Hematopoietic multipotent progenitor cell treated with erythropoietin and hydrocortisone succinate and interleukin-3 and kit ligand, for 17 days (in vitro differentiated cells): ENCODE results near the gene IQSEC2.
A peak's percentile ranks its signal among the peaks of the same experiment; 100 is the strongest.

Experiments
- DNase-seq: peaks from one replicate; pipeline ENCODE4 v3.0.0-alpha.2; 2015; ENCODE audit warnings: low spot score

Gene IQSEC2

DNA sequence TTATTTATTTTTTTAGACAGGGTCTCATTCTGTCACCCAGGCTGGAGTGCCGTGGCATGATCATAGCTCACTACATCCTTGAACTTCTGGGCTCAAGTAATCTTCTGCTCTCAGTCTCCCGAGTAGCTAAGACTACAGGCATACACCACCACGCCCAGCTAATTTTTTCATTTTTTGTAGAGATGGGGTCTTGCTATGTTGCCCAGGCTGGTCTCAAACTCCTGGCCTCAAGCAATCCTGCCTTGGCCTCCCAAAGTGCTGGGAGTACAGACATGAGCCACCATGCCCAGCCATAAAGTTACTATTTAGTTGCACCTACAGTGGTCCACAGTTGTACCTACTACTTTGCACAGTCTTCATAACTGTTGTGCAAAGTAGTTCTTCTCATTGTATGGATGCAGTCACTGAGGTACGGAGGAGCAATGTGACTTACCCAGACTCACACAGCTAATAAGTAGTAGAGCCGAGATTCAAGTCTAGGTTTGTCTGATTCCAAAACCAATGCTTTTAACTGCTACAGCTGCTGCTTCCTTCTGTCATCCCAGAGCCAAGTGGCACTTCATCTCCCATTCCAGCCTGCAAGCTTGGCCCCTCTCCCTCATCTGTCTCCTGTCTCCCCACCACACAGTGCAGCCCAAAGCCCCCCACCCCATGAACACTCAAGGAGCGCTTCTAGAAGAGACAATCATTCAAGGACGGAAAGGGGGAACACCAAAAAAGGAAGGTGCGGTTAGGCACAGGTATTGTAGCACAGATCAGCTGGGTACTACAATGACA lies 24.0 kb upstream of the IQSEC2 start:
- DNase-seq, result no peak

DNA sequence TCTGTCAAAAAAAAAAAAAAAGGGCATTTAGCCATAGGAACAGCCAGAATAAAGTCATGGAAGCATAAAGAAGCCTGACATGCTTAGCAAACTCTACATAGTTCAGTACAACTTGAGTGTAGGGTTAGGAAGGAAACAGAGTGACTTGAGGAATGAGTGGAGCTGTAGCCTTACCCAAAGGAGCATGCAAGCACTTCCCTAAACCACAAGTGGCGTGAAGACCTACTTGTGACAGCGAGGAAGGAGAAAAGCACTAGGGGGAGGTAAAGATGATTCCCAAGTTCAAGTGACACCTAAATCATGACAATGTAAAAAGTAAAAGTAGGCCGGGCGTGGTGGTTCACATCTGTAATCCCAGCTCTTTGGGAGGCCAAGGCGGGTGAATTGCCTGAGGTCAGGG lies 21.8 kb upstream of the IQSEC2 start:
- no peak for DNase-seq

DNA sequence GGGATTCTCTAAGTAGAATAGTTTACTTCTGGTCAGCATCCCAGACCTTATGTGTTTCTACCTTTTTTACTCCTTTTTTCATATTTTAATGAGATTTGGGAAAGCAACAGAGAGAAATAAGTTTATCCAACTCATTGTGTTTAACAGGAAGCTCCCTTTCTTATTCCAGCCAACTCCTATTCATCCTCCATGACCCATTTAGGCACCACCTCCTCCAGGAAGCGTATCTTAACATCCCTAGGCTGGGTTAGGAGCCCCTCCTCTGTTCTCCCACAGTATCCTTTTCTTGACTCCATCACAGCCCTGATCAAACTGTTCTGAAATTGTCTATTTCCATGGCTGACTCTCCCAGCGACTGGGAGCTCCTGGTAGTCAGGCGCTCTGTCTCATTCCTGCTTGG lies 18.8 kb upstream of the IQSEC2 start:
- no peak for DNase-seq

DNA sequence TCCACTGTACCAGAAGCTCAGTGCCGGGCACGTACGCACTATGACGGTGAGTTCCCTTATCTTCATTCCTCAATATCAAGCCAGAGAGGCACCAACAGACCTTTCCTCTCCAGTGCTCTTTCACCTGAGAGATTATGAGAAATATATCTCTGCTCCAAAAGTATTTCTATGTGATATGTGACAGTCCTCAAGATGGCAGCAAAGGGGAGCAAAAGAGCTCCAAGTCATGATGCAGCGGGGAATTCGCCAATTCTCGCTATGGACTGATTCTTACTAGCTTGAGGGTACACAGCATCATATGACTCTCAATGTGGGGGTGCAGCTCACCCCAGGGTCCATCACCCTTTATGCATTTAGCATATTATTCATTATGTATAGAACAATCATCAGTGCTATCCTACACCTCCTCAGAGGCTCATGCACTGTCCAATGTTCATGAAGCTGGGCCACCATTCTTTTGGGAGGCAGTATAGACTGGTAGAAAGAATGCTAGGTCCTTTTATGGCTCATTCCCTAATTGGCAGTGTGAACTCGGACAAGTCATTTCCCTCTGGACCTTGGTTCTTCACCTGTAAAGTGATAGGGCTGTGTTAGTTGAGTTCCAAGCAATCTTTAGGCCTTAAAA lies 12.8 kb upstream of the IQSEC2 start:
- no peak for DNase-seq

DNA sequence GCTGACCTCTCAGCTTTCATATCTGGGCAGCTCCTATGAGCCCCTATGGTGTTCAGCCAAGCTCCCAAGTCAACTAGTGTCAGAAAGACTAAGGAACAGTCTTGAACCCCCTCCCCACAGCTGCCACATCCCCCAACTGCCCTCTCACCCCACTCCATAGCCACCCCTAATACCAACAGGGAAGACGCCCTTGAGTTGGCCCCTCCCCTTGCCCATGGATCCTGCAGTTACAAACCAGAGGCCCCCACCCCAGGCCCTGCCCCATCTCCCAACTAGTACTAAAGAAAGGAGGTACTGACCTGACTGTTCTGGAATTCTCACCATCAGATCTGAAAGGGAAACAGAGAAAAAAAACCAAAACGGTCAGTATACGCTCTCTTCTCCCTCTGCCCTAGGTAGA lies 10.2 kb upstream of the IQSEC2 start:
- DNase-seq, result no peak

DNA sequence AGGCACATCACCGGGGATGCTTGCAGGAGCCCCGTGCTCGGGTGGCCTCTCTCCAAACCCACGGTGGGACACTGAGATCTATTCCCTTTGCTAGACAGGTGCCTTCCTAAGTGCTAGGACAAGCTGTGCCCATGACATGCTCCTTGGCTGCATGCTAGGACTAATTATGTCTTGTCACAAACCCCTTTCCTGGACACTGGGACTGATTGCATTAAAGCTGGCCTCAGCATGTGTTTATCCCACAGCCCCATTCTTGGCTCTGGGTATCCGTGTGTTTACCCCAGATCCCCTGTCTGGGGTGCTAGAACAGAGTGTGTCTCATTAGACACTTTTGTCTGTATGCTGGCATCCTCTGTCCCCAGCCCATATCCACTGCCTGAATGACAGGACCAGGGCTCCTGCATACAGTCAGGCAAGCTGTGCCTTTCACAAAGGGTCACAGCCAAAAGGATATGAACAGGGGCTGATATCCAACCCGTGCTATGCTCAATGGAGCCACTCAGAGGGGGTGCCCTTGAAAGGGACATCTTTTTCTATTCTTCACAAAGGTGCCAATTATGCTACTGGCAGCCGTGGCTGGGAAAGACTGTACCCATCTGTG lies 9.2 kb upstream of the IQSEC2 start:
- no peak for DNase-seq

DNA sequence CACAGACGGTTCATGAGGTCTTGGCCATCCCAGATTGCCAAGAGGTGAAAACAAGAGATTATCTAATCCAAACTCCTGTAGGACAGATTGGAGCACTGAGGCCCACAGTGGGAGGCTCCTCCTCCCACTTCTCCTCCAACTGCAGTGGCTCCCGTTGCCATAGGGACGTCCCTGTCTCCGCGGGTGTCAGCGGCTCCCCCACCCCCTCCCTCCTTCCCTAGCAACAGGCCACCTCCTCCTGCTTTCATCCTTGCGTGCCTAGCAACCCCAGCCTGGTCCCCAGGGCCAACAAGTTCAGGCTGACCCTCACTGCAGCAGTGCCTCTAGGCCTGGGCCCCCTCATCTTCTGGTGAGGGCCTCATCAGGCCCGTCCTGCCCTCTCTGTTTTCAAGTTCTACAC lies 6.8 kb upstream of the IQSEC2 start:
- DNase-seq, result no peak

DNA sequence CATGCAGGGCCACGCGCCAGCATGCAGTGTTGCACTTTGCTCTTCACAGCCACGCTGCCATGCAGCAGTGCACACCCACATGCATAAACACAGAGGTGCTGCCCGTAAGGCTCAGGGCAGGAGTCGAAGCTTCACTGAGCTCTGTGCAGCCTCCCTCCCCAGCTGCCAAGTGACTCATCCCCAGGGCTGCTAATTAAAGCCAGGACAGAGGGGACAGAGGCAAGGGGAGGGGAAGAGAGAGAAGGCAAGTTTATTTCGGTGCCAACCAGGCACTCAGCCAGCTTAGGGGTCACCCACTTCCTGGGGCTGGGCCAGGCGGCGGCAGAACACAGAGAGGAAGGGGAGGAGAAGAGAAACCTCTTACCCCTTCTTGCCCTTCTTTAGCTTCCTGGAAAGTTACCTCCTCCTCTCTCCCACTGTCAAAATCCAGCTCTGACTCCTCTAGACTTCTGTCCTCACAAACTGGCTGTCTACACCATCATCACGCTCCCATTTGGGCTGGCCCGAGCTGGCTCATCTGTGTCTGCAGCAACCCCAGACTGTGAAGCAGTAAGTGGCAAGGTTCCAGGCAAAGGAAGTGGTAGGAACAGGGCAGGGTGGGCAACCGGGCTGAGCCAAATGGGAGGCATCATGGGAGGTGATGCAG lies 6.2 kb upstream of the IQSEC2 start:
- DNase-seq, result no peak

DNA sequence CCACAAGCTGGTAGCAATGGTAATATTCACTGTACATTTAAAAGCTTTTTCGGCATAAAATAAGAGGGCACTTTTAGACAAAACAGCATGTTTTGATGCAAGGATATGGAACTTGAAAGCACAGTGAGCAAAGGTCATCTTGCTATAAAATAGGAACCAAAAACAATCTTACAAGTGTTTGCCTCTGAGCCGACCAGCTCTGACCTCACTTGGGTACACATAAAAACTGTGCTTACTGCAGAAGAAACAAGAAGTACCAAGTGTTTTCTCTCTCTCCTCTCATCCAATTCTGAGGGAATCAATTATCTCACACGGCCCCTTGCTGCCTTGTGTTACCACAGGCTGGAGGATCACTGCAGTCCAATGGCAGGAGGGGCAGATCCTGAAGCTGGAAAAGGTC lies 4.8 kb upstream of the IQSEC2 start:
- no peak for DNase-seq

DNA sequence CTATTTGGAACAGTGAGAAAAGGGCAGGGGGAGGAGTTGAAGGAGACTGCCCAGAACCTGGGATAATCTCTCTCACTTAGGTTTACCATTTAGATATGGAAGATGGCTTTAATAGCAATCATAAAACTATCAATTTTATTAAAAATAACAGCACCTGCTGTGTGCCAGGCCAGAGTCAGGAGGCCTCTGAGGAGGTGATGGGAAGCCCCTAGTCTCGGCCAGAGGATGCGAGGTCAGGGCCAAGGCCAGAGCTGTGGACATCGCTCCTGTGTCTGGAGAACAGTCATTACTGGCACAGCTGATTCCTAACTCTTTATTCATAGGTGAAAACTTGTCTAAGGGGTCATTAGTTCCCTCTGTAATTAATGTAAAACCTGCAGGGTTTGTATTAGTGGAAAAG lies 4.2 kb upstream of the IQSEC2 start:
- DNase-seq, result no peak

DNA sequence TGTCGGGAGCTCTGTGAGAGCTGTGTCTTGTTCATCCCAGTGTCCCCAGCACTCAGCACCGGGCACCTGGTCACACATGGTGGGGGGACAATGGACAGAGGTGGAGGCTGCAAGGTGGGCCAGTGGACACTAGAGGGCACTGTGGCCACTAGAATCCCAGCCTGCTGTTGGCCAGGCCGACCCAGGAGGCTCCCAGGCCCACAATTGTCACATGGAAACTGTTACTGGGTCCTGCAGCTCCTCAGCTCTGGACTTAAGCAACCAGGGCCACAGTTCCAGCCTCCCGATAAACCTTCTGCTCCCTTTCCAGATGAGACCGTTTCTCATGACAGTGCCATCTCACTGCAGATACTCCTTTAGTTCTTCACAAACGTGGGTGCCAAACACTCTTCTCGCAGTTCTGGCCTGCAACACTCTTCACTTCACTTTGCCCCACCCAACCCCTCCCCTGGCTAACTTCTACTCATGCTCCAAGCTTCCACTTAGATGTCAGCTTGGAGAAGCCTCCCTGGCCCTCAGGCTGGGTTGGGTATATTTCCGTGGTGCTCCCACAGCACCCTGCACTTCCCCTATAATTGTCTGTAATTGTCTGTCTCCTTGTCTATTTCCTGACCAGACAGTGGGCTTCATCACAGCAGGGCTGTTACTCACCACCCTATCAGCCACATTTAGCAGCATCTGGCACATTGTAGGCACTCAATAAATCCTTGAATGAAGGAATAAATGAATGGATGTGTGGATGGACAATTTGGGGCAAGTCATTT lies 3.5 kb upstream of the IQSEC2 start:
- DNase-seq, result peak; percentile 29

DNA sequence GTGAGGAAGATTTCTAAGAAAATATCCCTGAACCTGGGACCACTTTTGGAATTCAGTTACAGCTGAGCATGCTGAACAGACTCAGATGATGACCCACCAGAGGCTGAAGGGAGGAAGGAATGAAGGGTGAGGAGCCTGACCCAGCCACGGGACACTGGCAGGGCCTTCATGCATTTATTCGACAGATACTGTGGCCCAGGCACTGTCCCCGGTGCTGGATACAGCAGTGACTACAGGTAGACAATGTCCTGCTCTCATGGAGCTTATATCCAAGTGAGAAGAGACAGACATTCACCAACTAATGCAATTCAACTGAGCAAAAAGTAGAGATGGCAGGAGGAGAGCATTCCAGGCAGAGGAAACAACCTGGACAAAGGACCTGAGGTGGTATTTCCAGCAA lies 2.2 kb upstream of the IQSEC2 start:
- no peak for DNase-seq

DNA sequence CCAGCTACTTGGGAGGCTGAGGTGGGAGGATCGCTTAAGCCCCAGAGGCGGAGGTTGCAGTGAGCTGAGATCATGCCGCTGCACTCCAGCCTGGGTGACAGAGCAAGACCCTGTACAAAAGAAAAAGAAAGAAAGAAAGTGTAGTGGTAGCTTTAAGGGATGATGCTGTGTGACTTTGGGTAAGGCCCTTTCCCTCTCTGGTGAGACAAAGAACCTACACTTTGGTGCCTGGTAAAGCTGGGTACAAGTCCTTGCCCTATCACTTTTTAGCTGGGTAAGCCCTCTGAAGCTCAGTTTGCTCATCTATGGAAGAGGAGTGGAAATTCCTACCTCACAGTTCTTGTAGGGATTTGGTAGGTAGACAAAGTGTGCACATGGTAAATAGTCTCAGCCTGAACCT lies 1.7 kb upstream of the IQSEC2 start:
- no peak for DNase-seq

DNA sequence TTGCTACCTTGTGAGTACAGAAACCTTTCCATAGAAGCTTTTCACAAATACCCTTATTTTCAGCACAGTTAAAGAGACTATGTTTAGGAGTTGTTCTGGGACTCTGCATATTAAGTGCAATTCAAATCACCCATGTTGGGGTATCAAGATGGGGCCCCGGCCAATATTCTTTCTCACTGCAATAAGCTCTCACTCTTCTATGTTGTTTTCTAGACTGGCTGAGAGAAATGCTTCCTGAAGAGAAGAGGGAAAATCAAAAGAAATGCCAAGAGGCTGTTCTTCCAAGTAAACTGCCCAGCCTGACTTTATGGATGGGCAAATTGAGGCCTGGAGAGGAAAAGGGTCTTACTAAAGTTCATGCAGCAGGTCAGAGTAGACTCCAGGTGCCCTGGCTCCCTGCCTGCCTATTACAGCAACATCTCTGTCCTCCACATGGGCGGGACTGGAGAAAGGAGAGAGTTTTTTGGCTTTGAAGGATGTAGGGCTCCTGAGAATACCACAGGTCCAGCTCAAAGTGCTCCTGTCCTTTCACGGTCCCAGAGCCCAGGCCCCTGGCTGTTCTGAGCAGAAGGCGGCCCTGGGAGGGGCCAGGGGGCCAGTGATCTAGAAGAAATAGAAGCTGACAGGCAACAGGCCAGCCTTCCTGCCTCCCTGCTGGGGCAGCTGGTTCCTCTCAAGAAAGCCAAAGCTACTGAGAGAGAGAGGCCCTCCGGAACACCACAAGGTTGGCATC lies 745 bp upstream of the IQSEC2 start:
- DNase-seq, result no peak

DNA sequence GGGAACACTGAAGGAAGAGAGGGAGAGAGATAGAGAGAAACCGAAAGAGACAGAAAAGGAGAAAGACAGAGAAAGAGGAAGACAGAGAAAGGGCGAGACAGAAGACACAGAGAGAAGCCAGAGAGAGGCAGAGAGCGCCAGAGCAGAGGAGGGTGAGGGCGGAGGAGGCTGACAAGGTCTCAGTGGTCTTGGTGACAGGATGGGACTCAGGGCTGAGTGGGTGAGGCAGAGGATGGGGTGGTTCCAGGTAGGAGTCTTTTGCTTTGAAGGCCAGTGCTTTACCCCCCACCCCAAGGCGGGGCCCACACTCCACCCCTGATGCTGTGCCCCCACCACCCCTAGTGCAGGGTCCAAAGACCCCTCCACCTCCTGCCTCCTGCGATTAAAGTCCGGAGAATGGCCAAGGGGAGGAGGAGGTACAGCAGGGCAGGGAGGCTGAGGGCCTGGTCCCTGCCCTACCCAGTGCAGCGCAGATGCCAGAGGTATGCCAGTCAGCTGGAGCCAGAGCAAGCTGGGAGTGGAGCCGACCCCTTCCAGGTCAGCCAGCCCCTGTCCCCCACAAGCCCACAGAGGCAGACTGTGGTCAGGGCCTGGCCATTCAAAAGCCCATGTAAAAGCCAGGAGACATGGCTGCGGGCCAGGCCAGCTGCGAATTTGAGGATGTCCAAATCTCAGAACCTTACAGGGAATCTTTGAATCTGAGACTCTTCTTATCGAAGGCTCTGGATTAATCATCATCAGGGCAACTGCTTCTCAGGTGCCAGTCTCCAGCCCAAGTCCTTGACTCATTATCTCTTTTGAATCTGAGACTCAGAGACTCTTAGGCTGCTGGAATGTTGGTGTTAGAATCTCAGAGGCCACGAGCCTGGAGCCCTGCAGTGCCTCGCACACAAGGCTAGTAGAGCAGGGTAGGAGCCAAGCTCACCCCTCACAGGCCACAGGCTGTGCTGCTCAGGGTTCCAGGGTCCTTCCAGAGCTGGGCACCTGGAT lies 758 bp downstream of the IQSEC2 start:
- no peak for DNase-seq

DNA sequence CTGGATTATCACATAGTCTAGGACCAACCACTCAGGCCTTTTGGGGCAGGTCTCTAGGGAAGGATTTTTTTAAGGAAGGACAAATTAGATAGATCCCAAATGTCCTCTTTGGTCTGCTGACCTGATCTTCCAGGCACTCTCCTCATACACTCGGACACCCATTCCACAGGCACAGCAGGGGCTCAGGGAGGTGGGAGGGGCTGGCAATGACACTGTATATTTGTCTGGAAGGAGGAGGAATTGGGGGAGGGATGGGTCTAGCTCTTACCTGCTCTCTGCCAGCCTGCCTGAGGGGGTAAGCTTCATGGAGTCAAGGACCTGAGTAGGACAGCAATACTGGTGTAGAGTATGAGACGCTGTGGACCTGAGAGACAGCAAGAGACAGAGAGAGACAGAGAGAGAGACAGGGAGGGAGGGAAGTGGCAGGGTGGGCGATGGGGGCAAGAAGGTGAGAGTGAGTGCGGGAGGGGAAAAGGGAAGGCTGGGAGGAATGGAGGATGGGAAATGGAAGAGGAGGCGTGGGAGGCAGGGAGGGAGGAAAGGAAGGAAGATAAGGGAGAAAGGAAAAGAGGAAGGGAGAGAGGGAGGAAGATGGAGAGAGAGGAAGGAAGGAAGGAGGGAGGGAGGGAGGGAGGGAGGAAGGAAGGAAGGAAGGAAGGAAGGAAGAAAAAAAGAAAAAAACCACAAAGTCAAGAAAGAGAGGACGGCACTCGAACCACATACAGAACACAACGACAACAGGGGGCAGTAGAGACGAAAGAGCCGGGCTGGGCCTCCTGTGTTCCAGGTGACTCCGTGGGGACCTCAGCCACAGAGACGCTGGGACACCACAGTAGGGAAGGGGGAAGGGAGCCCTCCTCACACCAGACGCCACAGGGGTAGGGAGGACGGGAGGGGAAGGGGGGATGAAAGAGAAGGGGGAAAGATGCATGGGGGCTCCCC lies 1.8 kb downstream of the IQSEC2 start:
- no peak for DNase-seq

DNA sequence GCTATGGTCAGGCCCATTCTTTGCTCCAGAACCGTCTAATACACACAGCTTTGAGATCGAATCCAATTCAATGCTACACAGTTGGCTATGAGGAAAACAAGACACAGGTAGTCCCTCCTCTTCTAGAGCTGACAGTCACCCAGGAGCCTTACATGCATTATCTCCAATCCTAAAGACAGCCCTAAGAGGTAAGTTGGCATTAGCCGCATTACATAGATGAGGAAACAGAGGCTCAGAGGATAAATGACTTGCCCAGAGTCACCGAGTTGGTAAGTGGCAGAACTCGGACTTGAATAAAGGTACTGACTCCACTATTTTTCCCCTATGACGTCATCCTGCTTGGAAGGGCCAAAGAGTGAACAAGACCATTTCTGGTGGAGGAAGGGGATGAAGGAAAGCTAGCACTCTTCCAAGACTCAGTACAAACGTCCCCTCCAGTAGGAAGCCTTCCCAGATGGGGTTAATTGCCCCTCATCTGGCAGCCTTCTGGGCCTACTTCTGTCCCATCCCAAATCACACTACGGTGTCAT lies 8.5 kb downstream of the IQSEC2 start:
- DNase-seq, result no peak

DNA sequence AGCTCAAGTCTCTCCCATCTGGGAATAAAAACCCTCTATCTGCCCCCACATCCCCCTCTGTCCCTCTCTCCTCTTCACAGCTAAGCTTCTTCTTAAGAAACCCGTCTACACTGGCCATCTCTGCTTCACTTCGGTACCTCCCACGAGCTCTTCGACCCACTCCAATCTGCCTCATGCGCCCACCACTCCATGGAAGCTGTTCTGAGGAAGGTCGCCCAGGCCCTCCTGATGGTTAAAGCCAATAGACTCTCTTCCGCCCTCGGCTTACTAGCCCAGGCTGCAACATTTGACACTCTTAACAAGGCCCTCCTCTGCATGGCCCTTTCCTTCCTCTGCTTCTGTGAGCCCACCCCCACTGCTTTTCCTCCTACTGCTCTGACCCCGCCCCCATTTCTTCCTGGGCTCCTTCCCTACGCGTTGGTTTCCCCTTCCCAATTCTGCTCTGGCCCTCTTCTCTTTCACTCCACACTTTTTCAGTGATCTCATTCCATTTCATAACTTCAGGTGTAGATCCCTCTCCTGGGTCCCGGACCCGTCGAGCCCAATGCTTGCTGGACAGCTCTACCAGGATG lies 11.8 kb downstream of the IQSEC2 start:
- DNase-seq, result no peak

DNA sequence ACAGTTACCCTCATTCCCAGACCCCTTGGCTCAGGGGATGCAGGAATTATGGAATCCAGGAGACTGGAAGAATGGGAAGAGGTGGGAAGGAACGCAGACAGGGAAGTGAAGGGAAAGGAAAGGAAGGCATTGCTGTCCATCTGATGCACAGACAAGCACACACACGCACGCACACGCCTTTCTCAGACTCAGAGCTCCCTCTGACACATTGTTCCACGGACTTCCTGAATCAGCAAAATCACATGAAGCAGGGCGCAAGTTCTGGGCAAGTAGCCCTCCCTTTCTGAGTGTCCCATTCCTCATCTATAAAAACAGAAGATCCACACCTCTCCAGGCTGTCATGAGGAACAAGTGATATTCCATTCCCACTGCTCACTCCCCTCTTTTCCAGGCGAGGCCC lies 13.2 kb downstream of the IQSEC2 start:
- DNase-seq, result no peak
